ENCODE results near the gene MLLT3.
A peak's percentile ranks its signal among the peaks of the same experiment; 100 is the strongest.
"Not testable (repeated sequence)": the region's sequence is repeated elsewhere in the genome, so short reads cannot be mapped to it uniquely, and the experiment has no call there.

The MLLT3 gene

DNA sequence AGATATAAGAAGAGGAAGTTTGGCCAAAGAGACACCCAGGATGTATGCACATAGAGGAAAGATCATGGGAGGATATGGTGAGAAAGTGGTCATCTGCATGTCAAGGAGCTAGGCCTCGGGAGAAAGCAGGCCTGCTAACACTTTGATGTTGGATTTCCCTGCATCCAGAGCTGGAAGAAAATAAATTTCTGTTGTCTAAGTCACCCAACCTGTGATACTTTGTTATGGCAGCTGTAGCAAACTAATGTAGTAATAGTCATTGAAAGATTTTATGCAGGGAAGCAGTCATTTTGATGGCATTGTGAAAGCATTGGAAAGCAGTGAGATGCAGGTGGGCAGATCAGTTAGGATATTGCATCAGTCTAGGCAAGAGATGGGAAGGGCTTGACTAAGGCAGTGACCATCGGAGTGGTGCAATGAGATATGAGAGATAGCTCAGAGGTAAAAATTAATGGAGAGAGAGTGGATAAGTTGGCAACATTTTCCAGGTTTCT lies 37.2 kb upstream of the MLLT3 start:
- POLR2A ChIA-PET (ENCODE audit: low non-redundant PET), result no interaction called here

GRCh38 chr9:20658677-20659473 lies 36.6 kb upstream of the MLLT3 start:
- ChIA-PET CTCF (interaction anchor here (0.5 kb wide), 1 partner anchor 64 kb away, joined by 4 read pairs; no protein-coding TSS in a partner anchor), POLR2A (ENCODE audit: low non-redundant PET) (interaction anchor here (0.6 kb wide), 1 partner anchor 1186 kb away, joined by 3 read pairs; no protein-coding TSS in a partner anchor)
- peak overlapping the region; percentile 67 for H3K27ac ChIP-seq
- TF ChIP-seq CTCF (conservative IDR thresholded peaks at IDR 0.05; ENCODE audit: low read depth), result no peak
- DNase-seq (ENCODE audit: low spot score), result no peak

More for the DNA sequence above, 37.2 kb upstream of the MLLT3 start:
- TF ChIP-seq CTCF (conservative IDR thresholded peaks at IDR 0.05; ENCODE audit: low read depth), result no peak
- no peak overlapping the region for H3K27ac ChIP-seq
- CTCF ChIA-PET, result no interaction called here
- DNase-seq (ENCODE audit: low spot score), result no peak

DNA sequence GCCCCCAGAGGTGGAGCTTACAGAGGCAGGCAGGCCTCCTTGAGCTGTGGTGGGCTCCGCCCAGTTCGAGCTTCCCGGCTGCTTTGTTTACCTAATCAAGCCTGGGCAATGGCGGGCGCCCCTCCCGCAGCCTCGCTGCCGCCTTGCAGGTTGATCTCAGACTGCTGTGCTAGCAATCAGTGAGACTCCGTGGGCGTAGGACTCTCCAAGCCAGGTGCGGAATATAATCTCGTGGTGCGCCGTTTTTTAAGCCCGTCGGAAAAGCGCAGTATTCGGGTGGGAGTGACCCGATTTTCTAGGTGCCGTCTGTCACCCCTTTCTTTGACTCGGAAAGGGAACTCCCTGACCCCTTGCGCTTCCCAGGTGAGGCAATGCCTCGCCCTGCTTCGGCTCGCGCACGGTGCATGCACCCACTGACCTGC lies 36.0 kb upstream of the MLLT3 start:
- POLR2A ChIA-PET (ENCODE audit: low non-redundant PET), result interaction anchor here (0.6 kb wide), 1 partner anchor 1186 kb away, joined by 3 read pairs; no protein-coding TSS in a partner anchor

GRCh38 chr9:20651939-20652338 lies 29.6 kb upstream of the MLLT3 start:
- DNase-seq (ENCODE audit: low spot score), result no peak
- TF ChIP-seq CTCF (conservative IDR thresholded peaks at IDR 0.05; ENCODE audit: low read depth), result no peak
- ChIA-PET CTCF (interaction anchor here (0.6 kb wide), 1 partner anchor 49 kb away, joined by 3 read pairs; no protein-coding TSS in a partner anchor), POLR2A (ENCODE audit: low non-redundant PET) (no interaction called here)
- H3K27ac ChIP-seq, result no peak overlapping the region

More for the DNA sequence above, 36.0 kb upstream of the MLLT3 start:
- CTCF ChIA-PET, result interaction anchor here (0.5 kb wide), 1 partner anchor 65 kb away, joined by 4 read pairs; no protein-coding TSS in a partner anchor
- DNase-seq (ENCODE audit: low spot score), result not testable (repeated sequence)
- peak overlapping the region; percentile 67 for H3K27ac ChIP-seq

DNA sequence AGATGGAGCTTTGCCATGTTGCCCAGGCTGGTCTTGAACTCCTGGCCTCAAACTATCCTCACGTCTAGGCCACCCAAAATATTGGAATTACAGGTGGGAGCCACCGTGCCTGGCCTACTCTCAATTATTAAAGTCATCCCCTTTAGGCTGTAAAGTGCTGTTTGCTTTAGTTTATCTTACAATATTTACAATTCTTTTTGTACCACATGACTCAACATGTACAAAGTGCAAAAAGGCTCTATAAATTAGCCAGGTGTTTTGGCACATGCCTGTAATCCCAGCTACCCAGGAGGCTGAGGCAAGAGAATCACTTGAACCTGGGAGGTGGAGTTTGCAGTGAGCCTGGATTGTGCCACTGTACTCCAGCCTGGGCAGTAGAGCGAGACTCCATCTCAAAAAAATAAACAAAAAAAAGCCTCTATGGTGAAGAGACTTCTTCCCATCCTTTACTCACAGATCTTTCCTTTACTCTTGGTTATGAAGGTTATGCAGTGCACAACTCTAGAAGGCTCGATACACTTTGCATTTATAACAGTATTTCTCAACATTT lies 28.5 kb upstream of the MLLT3 start:
- DNase-seq (ENCODE audit: low spot score), result no peak
- CTCF ChIA-PET, result no interaction called here
- TF ChIP-seq CTCF (conservative IDR thresholded peaks at IDR 0.05; ENCODE audit: low read depth), result no peak
- POLR2A ChIA-PET (ENCODE audit: low non-redundant PET), result interaction anchor here (0.5 kb wide), 1 partner anchor 15 kb away, joined by 5 read pairs; no protein-coding TSS in a partner anchor
- no peak overlapping the region for H3K27ac ChIP-seq

GRCh38 chr9:20650313-20650712 lies 28.0 kb upstream of the MLLT3 start:
- CTCF ChIA-PET, result interaction anchor here (0.6 kb wide), 1 partner anchor 725 kb away, joined by 3 read pairs; no protein-coding TSS in a partner anchor
- H3K27ac ChIP-seq, result no peak overlapping the region
- DNase-seq (ENCODE audit: low spot score), result no peak
- TF ChIP-seq CTCF (conservative IDR thresholded peaks at IDR 0.05; ENCODE audit: low read depth), result no peak
- POLR2A ChIA-PET (ENCODE audit: low non-redundant PET), result no interaction called here
